ENCODE measurements around the gene CAMSAP1.

The CAMSAP1 gene

DNA sequence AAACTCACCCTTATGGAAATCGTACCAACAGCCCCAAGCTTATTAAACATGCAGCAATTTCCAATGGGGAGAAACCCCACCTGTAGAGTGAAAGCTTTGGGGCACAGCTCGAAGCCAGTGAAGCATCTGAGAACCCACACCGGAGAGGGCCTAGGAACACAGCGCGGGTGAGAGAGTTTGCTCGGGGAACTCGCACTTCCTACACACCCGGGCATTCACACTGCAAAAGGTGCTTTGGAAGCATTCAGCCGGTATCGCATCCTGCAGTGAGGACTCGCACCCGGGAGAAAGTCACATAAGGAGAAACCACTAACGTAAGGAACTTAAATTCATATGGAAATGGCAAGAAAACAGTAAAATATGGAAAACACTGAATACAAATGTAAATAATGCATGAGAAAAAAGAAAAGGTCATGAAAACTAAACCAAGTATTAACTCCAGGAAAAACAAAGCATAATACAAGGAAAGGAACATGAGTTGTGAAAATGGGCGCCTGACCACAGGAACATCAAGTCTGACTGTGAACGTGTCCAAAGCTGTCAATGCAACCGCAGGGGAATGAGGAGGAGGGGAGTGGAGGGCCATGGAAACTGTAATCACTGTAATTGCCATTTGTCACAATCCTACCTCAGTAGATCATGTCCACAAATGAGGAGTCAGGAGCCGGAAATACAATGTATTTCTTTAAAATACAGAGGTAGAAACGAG is 28.7 kb downstream of the CAMSAP1 start:
- no peak for DNase-seq

DNA sequence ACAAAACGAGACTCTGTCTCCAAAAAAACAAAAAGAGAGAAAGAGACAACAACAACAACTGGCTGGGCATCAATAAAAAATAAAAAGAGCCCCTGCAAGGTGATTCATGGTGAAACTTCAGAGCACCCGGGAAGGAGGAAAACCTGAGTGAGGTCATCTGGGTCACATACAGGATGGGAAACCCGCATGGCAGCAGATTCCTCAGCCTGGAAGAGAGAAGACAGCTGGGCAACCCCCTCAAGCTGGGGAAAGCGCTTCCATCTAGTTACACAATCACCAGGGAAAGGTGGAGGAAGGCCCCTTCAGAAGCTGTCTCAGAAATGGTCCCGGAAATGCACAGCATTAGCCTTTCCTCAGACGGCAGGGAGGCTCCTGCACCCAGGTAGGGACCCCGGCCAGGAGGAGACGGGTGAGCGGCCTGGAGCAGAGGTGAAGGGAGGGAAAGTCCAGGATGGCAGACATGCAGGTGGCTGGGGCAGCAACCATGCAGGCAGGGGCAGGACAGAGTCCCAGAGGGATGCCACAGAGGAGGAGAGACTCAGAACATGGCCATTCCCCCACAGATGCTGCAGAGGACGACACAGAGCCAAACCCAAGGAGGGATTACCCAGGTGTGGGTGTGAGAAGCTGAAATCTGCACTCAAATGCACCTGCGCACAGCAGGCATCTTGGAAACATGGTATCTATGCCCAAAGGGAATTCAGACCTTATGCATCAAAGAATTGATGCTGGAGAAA is 29.4 kb downstream of the CAMSAP1 start:
- DNase-seq, result no peak

DNA sequence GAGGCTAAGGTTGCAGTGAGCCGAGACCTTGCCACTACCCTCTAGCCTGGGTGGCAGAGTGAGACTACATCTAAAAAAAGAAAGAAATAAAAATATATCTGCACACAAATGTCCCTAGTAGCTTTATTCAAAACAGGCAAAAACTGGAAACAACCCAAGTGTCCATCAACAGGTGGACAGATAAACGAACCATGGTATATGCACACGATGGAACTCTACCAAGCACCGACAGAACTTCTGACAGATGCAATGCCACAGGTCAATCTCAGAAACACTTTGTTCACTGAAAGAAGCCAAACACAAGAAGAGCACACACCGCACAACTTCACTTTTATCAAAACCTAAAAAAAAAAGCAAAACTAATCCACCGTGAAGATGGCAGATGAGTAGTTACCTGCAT is 30.4 kb downstream of the CAMSAP1 start:
- DNase-seq, result no peak

DNA sequence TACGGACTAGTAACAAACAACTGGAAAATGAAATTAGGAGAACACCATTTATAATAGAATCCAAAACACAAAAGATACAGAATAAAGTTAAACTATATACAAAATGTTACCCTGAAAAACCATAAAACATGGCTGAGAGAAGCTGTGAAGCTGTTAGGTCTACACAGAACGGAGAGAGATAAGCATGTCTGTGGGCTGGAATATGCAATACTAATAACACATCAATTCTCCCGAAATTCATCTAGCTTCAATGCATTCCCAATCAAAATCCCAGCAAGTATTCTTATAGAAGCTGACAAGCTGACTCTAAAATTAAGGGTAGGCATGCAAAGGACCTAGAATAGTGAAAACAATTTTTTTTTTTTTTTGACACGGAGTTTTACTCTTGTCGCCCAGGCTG is 32.5 kb downstream of the CAMSAP1 start:
- DNase-seq, result no peak

DNA sequence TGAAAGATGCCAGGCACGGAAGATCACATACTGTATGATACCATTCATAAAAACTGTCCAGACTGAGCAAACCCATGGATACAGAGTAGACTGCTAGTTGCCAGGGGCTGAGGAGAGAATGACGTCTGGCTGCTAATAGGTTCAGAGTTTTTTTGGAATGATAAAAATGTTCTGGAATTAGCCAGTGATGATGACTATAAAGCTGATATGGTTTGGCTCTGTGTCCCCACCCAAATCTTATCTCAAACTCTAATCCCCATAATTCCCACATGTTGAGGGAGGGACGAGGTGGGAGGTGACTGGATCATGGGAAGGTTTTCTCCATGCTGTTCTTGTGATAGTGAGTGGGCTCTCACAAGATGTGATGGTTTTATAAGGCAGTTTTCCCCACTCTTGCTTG is 37.4 kb downstream of the CAMSAP1 start:
- no peak for DNase-seq

DNA sequence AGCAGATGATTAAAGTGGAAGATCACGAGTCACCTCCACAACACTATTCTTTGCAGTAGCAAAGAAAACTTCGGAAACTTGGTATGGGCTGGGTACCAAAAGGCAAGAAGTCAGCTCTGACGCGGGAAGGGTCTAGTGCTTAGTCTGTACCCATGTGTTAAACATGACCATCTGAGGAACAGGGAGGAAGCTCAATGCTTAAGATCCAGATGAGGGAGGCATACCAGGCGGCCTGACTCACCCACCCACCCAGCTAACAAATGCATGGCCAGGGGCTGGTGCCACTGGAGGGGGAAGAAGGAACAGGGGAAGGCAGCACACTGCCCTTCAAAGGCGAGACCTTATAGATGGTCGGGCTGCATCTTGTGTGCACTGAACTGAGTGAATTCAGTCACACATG is 41.8 kb downstream of the CAMSAP1 start:
- DNase-seq, result no peak

DNA sequence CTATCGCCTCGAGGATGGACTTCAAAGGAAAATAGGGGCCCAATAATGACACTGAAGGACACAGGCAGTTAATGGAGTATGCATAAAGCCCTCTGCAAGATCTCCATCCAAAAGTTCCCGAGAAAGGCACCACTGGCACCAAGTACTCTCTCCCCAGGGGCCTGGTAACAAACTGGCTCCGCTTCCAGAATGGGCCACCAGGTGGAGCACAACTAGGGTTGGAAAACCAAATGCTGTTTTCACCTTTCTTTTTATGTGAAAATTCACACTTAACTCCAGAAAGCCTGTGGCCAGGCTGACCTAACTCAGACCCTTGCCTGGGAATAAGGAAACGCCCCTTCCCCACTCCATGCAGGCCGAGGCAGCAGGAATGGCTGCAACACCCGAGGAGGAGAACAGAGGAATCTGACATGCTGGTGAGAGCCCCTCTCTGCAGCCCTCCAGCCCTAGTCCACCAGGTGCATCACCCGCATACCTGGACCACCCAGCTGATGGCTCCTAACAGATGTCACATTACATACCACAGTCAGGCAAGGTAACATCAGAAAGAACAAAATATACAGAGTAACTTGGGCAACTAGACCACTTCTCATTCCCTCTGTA is 42.8 kb downstream of the CAMSAP1 start:
- DNase-seq, result no peak

DNA sequence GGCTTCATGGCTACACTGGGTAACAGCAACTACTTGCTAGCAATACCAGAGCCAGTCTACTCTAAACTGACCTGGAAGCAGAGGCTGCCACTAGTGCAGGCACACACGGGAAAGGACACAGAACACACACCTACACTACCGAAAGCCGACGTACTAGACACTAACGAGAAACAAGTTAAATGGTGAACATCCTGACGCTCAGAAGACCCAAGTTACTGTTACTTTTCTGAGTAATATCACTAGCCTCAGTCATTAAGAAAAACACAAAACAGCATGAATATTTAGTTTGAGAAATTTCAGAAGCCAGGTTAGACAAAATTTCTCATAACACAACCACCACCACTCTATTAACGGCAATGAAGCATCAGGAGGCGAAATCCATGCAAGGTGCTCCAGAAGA is 44.5 kb downstream of the CAMSAP1 start:
- DNase-seq, result no peak

DNA sequence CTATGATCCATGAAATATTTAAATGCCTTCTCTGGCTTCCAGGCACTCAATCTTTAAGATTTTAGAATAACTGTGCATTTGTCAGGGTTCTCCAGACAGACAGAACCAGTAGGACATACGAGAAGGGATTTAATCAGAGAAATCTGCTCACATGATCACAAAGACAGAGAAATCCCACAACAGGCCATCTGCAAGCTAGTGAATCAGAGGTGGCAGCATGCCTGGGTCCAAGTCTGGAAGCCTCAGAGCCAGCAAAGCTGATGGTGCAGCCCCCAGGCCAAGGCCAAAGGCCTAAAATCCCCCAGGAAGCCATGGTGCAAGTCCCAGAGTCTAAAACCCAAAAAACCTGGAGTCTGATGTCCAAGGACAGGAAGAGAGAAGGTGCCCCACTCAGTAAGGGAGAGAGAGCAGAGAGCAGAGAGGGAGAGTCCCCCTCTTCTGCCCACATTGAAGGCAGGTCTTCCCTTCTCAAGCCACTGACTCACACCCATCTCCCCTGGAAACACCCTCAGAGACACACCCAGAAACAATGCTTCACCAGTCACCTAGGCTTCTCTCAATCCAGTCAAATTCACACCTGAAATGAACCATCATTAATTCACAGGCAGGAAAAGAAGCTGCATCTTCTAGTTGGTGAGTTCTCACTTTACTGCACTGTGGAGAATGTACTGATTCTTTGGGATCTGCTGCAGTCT is 48.7 kb downstream of the CAMSAP1 start:
- no peak for DNase-seq

DNA sequence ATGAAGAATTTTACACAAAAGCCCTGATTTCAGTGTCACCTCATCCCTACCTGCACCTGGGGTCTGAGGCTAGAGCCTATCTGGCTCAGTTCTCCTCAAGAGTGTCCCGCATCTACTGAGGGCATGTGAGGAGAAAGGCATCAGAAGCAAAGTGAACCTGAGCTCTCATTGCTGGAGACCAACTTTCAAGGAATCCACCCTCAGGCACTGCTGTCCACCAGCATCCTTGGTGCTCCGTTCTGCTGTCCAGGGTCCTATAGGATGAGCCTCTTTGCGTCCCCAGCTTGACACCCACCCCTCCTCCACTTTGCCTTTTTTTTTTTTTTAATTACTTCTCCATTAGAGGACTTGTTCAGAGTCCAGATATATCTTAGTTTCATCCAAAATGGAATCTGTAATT is 49.5 kb downstream of the CAMSAP1 start:
- no peak for DNase-seq

DNA sequence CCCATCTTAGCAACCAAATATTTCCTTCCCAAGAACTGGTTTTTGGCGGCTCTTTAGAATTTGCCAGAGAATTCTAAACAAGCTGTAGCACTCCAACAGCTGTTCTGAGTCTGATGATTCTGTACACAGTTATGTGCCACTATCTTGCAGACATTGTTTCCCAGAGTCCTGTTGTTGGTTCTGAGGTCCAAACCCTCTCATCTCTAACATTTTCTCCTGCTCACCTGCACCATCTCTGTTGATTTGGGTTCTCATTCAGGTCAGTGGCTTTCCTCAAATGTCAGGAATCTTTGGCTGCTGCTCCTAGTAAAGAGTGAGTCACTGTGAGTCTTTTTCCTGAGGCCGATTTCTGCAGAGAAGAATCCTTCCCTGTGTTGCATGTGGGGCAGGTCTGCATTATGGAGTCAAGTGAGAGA is 50.0 kb downstream of the CAMSAP1 start:
- DNase-seq, result no peak

DNA sequence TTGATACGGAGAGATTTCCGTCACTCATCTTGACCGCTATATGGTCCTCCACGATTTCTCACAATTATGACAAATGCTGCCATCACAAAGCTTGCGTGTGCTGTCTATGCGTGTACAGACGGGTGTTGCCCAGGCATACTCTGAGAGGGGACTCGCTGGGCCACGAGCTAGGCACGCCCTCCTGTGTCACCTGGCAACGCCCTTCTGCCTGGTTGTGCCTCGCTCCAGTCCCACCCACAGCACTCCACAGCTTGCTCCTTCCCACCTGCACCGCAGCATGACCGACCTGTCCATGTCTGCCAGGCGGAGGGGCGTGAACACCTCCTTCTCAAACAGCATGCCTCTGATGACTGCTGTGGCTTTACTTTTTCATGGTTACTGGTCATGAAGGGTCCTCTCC is 55.6 kb downstream of the CAMSAP1 start:
- peak; percentile 7 for DNase-seq

DNA sequence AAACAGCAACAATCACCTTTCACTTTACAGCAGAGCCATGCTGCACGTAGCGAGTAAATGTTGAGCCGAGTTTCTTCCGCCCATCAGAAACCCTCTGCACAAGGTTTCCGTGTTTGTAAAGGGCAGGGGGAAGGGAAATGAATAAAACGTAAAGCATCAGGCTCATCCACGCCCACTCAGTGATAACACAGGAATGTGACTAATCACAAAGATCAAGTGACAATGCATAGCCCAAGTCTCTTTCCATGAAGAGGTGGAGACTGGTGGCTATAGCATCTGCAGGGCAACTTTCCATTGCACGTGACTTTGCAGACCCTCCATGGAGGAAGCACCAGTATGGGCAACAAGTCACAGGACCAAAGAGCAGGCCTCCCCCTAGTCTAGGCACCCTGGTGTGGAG is 56.6 kb downstream of the CAMSAP1 start:
- DNase-seq, result no peak

DNA sequence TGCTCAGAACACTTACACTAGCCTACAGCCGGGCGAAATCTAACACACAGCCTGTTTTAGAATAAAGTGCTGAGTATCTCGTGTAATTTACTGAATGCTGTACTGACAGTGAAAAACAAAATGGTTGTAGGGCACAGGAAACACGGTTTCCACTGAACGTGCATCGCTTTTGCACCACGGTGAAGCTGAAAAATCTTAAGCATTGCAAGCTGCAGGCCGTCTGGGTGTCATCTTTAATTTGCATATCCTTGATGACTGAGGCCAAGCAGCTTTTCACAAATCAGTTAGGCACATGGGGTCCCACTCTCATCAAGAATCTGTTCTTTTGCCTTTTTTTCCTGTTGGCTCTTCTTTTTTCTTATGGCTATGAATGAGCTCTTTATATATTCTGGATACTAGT is 58.2 kb downstream of the CAMSAP1 start:
- no peak for DNase-seq

DNA sequence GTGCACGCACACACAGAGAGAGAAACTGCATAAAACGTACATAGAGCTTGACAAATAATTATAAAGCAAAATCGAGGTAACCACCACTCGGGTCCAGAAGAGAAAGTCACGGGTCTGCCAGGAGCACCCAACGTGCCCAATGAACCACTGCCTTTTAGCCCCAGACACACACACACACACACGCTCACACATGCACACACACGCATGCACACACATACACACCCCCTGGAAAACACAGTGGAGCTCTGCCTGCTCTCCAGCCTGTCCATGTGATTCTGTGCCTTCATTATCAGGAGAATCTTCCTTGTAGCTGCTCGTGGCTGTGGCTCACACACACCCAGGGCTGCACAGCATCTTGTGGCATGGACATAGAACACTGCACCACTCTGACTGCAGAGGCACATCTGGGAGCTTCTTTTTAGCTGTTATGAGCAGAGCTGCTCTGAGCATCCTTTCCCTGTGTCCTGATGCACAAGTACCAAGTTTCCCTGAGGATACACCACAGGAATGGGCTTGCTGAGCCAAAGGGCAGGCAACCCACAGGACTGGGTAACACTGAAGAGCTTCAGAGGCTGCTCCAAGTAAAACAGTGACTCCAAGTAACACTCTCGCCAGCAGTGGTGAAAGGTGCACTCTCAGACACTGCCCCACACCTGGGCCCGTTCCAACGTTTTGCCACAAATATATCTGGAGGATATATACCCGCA is 58.9 kb downstream of the CAMSAP1 start:
- no peak for DNase-seq

DNA sequence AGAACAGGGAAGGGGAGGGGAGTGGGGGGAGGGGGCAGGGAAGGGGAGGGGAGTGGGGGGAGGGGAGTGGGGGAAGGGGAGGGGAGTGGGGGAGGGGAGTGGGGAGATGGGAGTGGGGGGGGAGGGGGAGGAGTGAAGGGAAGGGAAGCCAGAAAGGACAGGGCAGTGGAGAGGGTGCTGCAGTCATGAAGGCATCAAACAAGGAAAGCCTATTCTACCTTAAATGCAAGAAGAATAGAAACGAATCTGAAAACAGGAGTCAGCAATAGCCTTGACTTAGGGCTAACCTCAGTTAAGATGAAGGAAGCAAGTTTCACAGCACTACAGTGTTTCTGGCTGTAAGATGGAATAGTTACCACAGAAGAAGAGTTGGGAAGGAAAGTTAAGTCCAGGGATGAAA is 59.5 kb downstream of the CAMSAP1 start:
- no peak for DNase-seq

DNA sequence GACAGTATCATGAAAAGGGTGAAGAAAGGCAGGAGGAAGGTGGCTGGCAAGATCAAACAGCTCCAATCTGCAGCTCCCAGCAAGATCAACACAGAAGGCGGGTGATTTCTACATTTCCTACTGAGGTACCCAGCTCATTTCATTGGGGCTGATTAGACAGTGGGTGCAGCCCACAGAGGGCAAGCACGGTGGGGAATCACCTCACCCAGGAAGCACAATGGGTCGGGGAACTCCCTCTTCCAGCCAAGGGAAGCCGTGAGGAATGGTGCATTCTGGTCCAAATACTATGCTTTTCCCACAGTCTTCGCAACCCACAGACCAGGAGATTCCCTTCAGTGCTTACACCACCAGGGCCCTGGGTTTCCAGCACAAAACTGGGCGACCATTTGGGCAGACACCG is 66.8 kb downstream of the CAMSAP1 start:
- no peak for DNase-seq

DNA sequence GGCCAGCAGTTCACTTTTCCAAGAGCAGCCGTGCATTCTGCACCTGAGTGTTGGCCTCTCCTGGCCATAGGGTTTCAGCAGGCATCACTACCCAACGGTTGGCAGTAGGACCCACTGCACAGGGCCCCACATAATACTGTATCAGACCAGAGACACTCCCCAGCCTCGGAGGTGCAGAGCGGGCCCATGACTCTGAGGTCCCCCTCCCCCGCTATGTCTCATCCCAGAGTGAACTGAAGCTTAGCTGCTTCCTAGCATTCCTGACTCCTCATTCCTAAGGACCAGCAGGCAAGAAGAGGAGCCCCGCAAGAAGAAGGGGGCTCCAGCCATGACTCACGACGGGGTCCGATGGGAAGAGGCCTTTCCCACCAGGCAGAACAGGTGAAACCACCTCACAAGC is 67.2 kb downstream of the CAMSAP1 start:
- DNase-seq, result no peak

DNA sequence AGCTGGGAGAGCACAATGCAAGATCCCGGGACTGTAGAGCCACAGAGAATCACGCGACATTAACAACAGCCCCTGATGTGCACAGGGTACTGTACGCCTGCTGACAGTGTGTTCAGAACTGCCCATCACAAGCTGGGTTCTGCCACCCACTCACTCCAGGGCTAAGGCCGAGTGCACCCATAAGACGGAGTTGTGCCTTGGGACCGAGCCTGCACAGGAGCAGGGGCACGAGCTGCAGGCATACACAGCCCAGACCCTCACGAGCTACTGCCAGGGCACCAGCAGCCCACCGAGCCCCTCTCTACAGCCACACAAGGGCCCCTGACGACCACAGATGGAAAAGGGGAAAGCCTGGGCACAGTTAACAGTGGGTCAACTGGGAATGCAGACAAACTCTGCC is 67.8 kb downstream of the CAMSAP1 start:
- DNase-seq, result no peak

DNA sequence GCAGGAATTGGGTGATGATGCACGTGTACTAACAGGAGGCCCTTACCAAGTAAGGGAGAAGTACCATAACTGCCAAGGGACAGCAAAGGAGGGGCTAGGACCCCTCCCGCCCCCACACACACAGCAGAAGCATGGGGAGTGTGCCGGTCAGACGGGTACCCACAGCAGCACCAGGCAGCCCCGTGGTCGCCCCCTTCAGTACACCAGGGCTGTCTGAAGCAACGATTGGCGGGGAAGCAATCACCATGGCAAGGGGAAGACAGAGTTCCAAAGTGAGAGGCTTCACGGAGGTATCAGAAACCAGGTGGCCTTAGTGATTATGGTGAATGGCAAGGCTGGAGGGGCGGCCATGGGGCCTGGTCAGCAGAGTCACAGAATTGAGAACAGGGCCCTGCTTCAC is 72.2 kb downstream of the CAMSAP1 start:
- no peak for DNase-seq

DNA sequence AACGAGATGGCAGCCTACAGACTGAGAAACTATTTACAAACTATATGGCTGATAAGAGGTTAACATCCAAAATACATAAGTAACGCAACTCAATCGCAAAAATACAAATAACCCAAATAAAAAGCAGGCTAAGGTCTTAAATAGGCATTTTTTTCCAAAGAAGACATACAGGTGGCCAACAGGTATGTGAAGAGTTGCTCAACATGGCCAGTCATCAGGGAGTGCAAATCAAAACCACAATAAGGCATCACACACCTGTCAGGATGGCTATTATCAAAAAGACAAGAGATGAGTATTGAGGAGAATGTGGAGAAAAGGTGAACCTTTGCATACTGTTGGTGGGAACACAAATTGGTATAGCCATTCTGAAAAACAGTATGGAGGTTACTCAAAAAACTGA is 73.5 kb downstream of the CAMSAP1 start:
- no peak for DNase-seq

DNA sequence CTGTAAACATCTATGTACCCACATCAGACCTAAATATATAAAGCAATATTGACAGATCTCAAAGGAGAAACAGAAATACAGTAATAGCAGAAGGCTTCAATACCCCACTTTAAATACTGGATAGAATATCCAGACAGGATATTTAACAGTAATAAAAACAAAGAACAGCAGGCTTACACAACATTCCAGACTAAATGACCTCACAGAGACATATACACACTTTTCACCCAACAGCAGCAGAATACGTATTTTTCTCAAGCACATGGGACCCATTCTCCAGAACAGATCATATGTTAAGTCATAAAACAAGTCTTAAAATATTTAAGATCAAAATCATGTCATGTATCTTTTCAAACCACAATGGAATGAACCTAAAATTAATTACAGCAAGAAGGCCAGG is 76.8 kb downstream of the CAMSAP1 start:
- DNase-seq, result no peak

DNA sequence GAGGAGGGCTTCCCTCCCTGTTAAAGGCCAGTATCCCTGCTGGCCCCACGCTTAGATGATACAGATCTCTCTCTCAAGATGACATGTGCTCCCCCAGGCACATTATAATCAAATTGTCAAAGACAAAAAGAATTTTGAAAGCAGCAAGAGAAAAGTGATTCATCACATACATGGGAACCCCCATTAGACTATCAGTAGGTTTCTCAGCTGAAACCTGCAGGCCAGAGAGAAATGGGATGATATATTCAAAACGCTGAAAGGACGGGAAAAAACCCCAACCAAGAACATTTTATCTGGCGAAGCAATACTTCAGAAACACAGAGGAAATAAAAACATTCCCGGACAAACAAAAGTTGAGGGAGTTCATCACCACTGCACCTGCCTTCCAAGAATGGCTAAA is 78.7 kb downstream of the CAMSAP1 start:
- no peak for DNase-seq
